Measurements from ENCODE around the gene SEC61G.

- TF ChIP-seq MAX (IDR thresholded peaks at IDR 0.05; ENCODE audit: low read depth) (no peak), POLR2AphosphoS5 (IDR thresholded peaks at IDR 0.05; ENCODE audit: low read depth, low read length) (no peak), CTCF (IDR thresholded peaks at IDR 0.05) (no peak), EP300 (IDR thresholded peaks at IDR 0.05; ENCODE audit: borderline replicate concordance in 1 of 2, low read depth in 1 of 2, low read length in 1 of 2) (no peak), RAD21 (IDR thresholded peaks at IDR 0.05; ENCODE audit: low read length) (no peak), RCOR1 (IDR thresholded peaks at IDR 0.05; ENCODE audit: low read length) (no peak), SMC3 (IDR thresholded peaks at IDR 0.05; ENCODE audit: low read depth, low read length) (no peak), TAF1 (IDR thresholded peaks at IDR 0.05; ENCODE audit: borderline replicate concordance, low read depth, low read length) (no peak), FOXM1 (IDR thresholded peaks at IDR 0.05; ENCODE audit: low read depth) (no peak), USF2 (IDR thresholded peaks at IDR 0.05; ENCODE audit: borderline replicate concordance, low read depth, low read length) (no peak)
Measured at GRCh38 chr7:54802114-54802513, 43.1 kb upstream of the SEC61G start.
